Measurements from ENCODE around the gene TEDC1.
"Not testable (repeated sequence)": the region's sequence is repeated elsewhere in the genome, so short reads cannot be mapped to it uniquely, and the experiment has no call there.

Gene TEDC1

DNA sequence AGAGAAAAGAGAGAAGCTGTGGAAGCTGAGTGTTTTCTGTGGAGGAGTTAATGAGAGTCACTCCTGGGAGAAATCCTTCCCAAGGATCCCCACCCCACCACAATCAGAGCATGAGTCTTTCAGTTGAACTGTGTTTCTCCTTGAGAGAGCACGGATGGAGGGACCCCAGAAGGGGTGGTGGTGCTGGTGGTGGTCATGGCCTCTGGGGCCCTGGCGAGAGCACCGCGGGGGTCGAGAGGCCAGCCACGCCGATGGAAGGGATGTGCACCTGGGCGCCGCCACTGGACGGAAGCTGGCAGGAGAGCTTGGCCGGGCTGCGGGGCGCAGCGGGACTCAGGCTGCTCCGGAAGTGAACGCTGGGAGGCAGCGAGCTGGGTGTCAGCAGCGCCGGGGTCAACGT lies 55.4 kb downstream of the TEDC1 start:
- DNase-seq = not testable (repeated sequence)

DNA sequence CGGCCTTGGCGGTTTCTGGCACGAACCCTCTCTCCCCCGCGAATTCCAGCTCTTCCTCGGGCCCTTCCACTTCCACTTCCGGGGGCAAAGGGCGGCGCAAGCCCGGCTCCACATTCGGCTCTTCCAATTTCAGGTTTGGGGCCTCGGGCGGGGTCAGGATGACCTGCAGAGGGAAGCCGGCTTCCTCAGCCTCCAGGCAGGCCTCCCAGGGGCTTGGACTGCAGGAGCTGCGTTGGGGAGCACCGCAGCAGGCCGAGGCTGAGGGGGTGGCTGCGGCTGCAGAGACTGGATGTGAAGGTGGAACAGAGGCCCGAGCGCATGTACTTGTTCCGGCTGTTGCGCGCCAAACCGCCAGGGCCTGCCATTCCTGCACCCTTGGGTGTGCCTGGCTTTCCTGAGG lies 56.0 kb downstream of the TEDC1 start:
- DNase-seq = not testable (repeated sequence)

DNA sequence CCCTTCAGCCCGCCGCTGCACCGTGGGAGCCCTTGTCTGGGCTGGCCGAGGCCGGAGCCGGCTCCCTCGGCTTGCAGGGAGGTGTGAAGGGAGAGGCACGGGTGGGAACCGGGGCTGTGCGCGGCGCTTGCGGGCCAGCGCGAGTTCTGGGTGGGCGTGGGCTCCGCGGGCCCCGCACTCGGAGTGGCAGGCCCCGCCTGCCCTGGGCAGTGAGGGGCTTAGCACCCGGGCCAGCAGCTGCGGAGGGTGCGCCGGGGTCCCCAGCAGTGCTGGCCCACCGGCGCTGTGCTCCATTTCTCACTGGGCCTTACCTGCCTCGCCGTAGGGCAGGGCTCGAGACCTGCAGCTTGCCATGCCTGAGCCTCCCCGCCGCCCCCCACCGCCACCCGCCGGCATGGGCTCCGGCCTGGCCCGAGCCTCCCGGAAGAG lies 56.7 kb downstream of the TEDC1 start:
- DNase-seq = no peak

Measured in effector CD8-positive, alpha-beta T cell (primary cell).